ENCODE data around the gene PA2G4.

- TF ChIP-seq CTCF (IDR thresholded peaks at IDR 0.05; ENCODE audit: insufficient read depth, low read depth, low read length), result no peak
- no peak for TF ChIP-seq EZH2 (IDR thresholded peaks at IDR 0.05; ENCODE audit: insufficient read depth, low read length)
Measured at GRCh38 chr12:56146492-56147460, 42.4 kb downstream of the PA2G4 start.
